HepG2 (cell line): ENCODE results near the gene SYS1. TPM values are rescaled to one million over a fixed set of nuclear protein-coding genes. Genes with fewer than 3 reads are reported as not detected.

Experiments used
- CHCHD3 ChIP-seq: sonication (generic); formaldehyde crosslinking; IDR thresholded peaks from 2 replicates; pipeline ENCODE4 v1.8.0; 2022; ENCODE audit warnings: mild to moderate bottlenecking, missing genetic modification reagents, moderate library complexity
- GLI4 ChIP-seq: sonication (generic); formaldehyde crosslinking; IDR thresholded peaks from 2 replicates; pipeline ENCODE4 v1.5.1; 2020; ENCODE audit warnings: missing genetic modification reagents, mild to moderate bottlenecking, moderate library complexity, borderline replicate concordance
- KLF13 ChIP-seq: sonication (generic); formaldehyde crosslinking; IDR thresholded peaks from 2 replicates; pipeline ENCODE4 v1.4.0; 2020; ENCODE audit warnings: mild to moderate bottlenecking, missing genetic modification reagents
- MAX ChIP-seq: IDR thresholded peaks from 2 replicates; pipeline ENCODE4 v1.6.1; 2012; ENCODE audit warnings: inconsistent platforms
- MAZ ChIP-seq, 2 experiments: sonication (generic) in 1 of 2; formaldehyde crosslinking in 1 of 2; IDR thresholded peaks; 2 replicates each; pipeline versions ENCODE4 v1.5.0 to v1.6.1; 2012 to 2020; ENCODE audit warnings: low read depth in 2 of 2, mild to moderate bottlenecking in 2 of 2, borderline replicate concordance in 1 of 2, improper control_type of control experiment in 1 of 2, low read length in 1 of 2, missing genetic modification reagents in 1 of 2, moderate library complexity in 1 of 2
- NBN ChIP-seq: fragments of 450-650 bp; conservative IDR thresholded peaks from 2 replicates; pipeline ENCODE4 v1.6.1; 2017
- NKX3-1 ChIP-seq: sonication (generic); formaldehyde crosslinking; IDR thresholded peaks from 2 replicates; pipeline ENCODE4 v1.5.0; 2020; ENCODE audit warnings: missing genetic modification reagents
- NPAS2 ChIP-seq: sonication (generic); formaldehyde crosslinking; IDR thresholded peaks from 2 replicates; pipeline ENCODE4 v1.8.0; 2022; ENCODE audit warnings: mild to moderate bottlenecking, missing genetic modification reagents, borderline replicate concordance
- NR2C2 ChIP-seq: sonication (generic); formaldehyde crosslinking; IDR thresholded peaks from 2 replicates; pipeline ENCODE4 v1.4.0; 2020; ENCODE audit warnings: missing genetic modification reagents, mild to moderate bottlenecking, moderate library complexity, borderline replicate concordance
- POLR2AphosphoS5 ChIP-seq: IDR thresholded peaks from 2 replicates; pipeline ENCODE4 v1.6.1; 2012; ENCODE audit warnings: low read depth, low read length
- SPEN ChIP-seq: sonication (generic); formaldehyde crosslinking; IDR thresholded peaks from 2 replicates; pipeline ENCODE4 v1.5.1; 2020; ENCODE audit warnings: low read depth, mild to moderate bottlenecking, missing genetic modification reagents
- TBX3 ChIP-seq: fragments of 450-650 bp; IDR thresholded peaks from 2 replicates; pipeline ENCODE4 v1.6.1; 2017; ENCODE audit warnings: antibody characterized with exemption, mild to moderate bottlenecking, inconsistent platforms, borderline replicate concordance
- ZBTB33 ChIP-seq: sonication (generic); formaldehyde crosslinking; IDR thresholded peaks from 2 replicates; pipeline ENCODE4 v1.4.0; 2020; ENCODE audit warnings: missing genetic modification reagents
- ZMYM3 ChIP-seq: sonication (generic); formaldehyde crosslinking; IDR thresholded peaks from 2 replicates; pipeline ENCODE4 v1.5.1; 2020; ENCODE audit warnings: mild to moderate bottlenecking, missing genetic modification reagents
- ZNF234 ChIP-seq: sonication (generic); formaldehyde crosslinking; conservative IDR thresholded peaks from 2 replicates; pipeline ENCODE4 v1.5.1; 2020; ENCODE audit warnings: mild to moderate bottlenecking, missing genetic modification reagents
- ZNF264 ChIP-seq: sonication (generic); formaldehyde crosslinking; IDR thresholded peaks from 2 replicates; pipeline ENCODE4 v1.4.0; 2020; ENCODE audit warnings: missing genetic modification reagents
- ZNF337 ChIP-seq: sonication (generic); formaldehyde crosslinking; IDR thresholded peaks from 2 replicates; pipeline ENCODE4 v1.5.1; 2020; ENCODE audit warnings: missing genetic modification reagents, low read depth, mild to moderate bottlenecking, borderline replicate concordance
- ZNF501 ChIP-seq: sonication (generic); formaldehyde crosslinking; IDR thresholded peaks from 2 replicates; pipeline ENCODE4 v1.5.1; 2020; ENCODE audit warnings: mild to moderate bottlenecking, moderate library complexity, missing genetic modification reagents
- ZNF546 ChIP-seq: sonication (generic); formaldehyde crosslinking; conservative IDR thresholded peaks from 2 replicates; pipeline ENCODE4 v1.8.1; 2023; ENCODE audit warnings: mild to moderate bottlenecking, missing genetic modification reagents
- ZNF660 ChIP-seq: sonication (generic); formaldehyde crosslinking; IDR thresholded peaks from 2 replicates; pipeline ENCODE4 v1.5.1; 2020; ENCODE audit warnings: mild to moderate bottlenecking, low read depth, missing genetic modification reagents, borderline replicate concordance
- ZNF746 ChIP-seq: sonication (generic); formaldehyde crosslinking; IDR thresholded peaks from 2 replicates; pipeline ENCODE4 v1.8.0; 2022; ENCODE audit warnings: mild to moderate bottlenecking, missing genetic modification reagents
- polyA plus RNA-seq, 8 experiments: library from polyadenylated mRNA; depleted of rRNA in 3 of 8; stranded (reverse) in 7 of 8; unstranded in 1 of 8; fragments of >200 nt; fragmentation: Illumina TruSeq in 4 of 8; extraction: Trizol in 4 of 8; gene quantifications; 2 replicates each; pipeline versions ENCODE4 v1.2.1 to v1.2.3, GENCODE V29; 2011 to 2016; ENCODE audit warnings: low read depth in 4 of 8, missing spikeins in 1 of 8, mixed read lengths in 1 of 8; ENCODE audit not compliant: insufficient read depth in 1 of 8
- total RNA-seq, 5 experiments: library from RNA; depleted of rRNA; stranded (reverse); fragments of >200 nt; fragmentation: Illumina TruSeq; extraction: Trizol; gene quantifications; 2 replicates each; pipeline ENCODE4 v1.2.3, GENCODE V29; 2016; ENCODE audit warnings: low read depth in 1 of 5
- TF ChIP-seq, protein P1 (sequence below): IDR thresholded peaks from 2 replicates; pipeline ENCODE4 v1.6.1; 2016; ENCODE audit warnings: low read depth, control low read depth
- TF ChIP-seq, protein P2 (sequence below): IDR thresholded peaks from 2 replicates; pipeline ENCODE4 v1.6.1; 2016; ENCODE audit warnings: low read depth

The SYS1 gene
- total and polyA plus RNA-seq, 2 of the 13 experiments (the other 11 are each of a cell fraction or from before 2014, with no cell fraction given) = 38.3 to 65.6 TPM

- TF ChIP-seq NR2C2 (CRISPR knock-in tag) (no peak; the same call in 1 of the 2 replicates), ZNF234 (CRISPR knock-in tag) (no peak), KLF13 (CRISPR knock-in tag) (no peak), NKX3-1 (CRISPR knock-in tag) (no peak), POLR2AphosphoS5 (no peak), MAX (peak; percentile 46; the same call in 1 of the 2 replicates), ZMYM3 (CRISPR knock-in tag) (no peak), GLI4 (CRISPR knock-in tag) (peak; percentile 72; the same call in 1 of the 2 replicates), NBN (no peak), ZBTB33 (CRISPR knock-in tag) (no peak), TBX3 (no peak), NPAS2 (no peak), ZNF660 (CRISPR knock-in tag) (no peak), ZNF746 (no peak; the same call in 1 of the 2 replicates), MAZ (IDR thresholded peaks at IDR 0.05; ENCODE audit: borderline replicate concordance, low read depth, low read length) (peak; percentile 31; the same call in 1 of the 2 replicates), MAZ (CRISPR knock-in tag; IDR thresholded peaks at IDR 0.05; ENCODE audit: low read depth) (0 out of 2 replicates have a peak, but pooled peaks have one; percentile 48), ZNF501 (CRISPR knock-in tag) (no peak; the same call in 1 of the 2 replicates), SPEN (CRISPR knock-in tag) (0 out of 2 replicates have a peak, but pooled peaks have one; percentile 31), CHCHD3 (no peak), ZNF546 (CRISPR knock-in tag) (no peak), ZNF337 (CRISPR knock-in tag) (peak; percentile 76; the same call in 1 of the 2 replicates), ZNF264 (CRISPR knock-in tag) (0 out of 2 replicates have a peak, but pooled peaks have one; percentile 54)
- TF ChIP-seq, protein P1, sequence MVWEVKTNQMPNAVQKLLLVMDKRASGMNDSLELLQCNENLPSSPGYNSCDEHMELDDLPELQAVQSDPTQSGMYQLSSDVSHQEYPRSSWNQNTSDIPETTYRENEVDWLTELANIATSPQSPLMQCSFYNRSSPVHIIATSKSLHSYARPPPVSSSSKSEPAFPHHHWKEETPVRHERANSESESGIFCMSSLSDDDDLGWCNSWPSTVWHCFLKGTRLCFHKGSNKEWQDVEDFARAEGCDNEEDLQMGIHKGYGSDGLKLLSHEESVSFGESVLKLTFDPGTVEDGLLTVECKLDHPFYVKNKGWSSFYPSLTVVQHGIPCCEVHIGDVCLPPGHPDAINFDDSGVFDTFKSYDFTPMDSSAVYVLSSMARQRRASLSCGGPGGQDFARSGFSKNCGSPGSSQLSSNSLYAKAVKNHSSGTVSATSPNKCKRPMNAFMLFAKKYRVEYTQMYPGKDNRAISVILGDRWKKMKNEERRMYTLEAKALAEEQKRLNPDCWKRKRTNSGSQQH (CRISPR knock-in tag) = peak; percentile 22; the same call in 1 of the 2 replicates
- TF ChIP-seq, protein P2, sequence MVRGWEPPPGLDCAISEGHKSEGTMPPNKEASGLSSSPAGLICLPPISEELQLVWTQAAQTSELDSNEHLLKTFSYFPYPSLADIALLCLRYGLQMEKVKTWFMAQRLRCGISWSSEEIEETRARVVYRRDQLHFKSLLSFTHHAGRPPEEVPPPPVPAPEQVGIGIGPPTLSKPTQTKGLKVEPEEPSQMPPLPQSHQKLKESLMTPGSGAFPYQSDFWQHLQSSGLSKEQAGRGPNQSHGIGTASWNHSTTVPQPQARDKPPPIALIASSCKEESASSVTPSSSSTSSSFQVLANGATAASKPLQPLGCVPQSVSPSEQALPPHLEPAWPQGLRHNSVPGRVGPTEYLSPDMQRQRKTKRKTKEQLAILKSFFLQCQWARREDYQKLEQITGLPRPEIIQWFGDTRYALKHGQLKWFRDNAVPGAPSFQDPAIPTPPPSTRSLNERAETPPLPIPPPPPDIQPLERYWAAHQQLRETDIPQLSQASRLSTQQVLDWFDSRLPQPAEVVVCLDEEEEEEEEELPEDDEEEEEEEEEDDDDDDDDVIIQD (CRISPR knock-in tag) = 0 out of 2 replicates have a peak, but pooled peaks have one; percentile 17
Observed at GRCh38 chr20:45338121-45339030, 24.6 kb upstream of the SYS1 start (continued).
